ENCODE measurements around the gene LRRC26.

The LRRC26 gene, protein sequence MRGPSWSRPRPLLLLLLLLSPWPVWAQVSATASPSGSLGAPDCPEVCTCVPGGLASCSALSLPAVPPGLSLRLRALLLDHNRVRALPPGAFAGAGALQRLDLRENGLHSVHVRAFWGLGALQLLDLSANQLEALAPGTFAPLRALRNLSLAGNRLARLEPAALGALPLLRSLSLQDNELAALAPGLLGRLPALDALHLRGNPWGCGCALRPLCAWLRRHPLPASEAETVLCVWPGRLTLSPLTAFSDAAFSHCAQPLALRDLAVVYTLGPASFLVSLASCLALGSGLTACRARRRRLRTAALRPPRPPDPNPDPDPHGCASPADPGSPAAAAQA

DNA sequence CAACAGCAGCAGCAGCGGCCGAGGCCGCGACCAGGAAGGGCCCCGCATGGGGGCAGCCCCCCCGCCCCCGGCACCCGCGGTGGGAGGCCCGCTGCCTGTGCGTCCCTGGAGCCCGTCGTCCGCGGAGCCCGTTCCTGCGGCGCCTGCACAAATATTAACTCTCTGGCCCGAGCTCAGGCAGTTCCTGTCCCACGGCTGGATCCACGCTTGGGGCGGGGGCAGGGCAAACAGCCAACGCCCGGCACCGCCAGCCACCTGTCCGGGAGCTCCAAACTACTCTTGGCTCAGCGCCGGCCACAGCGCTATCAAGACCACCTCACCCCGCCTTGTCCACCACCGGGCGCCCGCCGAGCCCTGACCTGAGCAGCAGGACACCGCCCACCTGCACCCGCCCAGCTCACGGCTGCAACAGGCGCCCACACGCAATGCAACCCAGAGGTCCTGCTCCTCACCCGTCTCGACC, at the start of gene LRRC26:
Gene LRRC26, minus strand, starts transcription at position 156 of the 463 bp plus-strand sequence. Its CDS starts 108 bp downstream, at position 48.
- FAIRE-seq (no peak), DNase-seq (ENCODE audit: low spot score) (no peak)

DNA sequence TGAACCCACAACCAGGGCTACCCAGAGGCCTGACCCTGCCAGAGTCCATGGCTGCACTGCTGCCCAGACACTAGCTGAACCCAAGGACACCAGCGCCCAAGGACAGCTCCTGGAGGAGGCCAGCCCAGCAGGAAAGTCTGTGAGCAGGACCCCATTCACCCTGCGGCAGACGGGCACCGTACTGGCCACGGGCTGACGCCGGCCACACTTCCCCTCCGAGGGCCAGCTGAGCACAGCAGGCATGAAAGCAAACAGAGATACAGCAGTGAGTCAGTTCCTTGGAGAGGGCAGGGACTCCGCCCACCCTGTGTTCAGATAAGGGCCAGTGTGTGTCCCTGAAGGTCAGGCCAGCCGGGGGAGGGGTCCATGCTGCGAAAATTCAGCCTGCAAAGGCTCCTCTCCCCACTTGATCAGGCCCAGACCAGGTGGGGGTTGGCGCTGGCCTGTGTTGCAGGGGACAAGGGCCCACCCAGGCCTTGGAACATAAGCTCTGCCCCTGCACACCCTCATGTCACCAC, 49.0 kb upstream of the LRRC26 start:
- DNase-seq (ENCODE audit: low spot score): no peak
- FAIRE-seq: no peak

DNA sequence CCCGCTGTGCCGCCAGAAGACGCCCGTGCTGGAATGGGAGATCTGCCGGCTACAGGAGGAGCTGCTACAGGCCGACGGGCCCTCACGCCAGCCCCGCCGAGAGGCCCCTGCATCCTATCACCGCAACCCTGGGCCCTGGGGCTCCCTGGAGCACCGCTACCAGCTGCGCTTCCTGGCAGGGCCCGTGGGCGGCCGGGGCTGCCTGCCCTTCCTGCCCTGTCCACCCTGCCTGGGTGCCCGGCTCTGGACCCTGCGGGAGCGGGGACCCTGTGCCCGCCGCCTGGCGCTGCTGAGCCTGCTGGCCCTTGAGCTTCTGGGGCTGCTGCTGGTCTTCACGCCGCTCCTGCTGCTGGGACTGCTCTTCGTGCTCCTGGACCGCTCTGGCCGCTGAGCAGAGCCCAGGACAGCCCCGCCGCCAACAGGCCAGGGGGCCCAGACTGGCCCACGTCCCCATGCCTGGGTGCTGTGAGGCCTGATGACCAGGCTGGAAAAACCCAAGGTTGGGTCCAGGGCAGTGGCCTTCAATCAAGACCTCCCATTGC, 48.4 kb upstream of the LRRC26 start:
- FAIRE-seq: no peak
- DNase-seq (ENCODE audit: low spot score): no peak

DNA sequence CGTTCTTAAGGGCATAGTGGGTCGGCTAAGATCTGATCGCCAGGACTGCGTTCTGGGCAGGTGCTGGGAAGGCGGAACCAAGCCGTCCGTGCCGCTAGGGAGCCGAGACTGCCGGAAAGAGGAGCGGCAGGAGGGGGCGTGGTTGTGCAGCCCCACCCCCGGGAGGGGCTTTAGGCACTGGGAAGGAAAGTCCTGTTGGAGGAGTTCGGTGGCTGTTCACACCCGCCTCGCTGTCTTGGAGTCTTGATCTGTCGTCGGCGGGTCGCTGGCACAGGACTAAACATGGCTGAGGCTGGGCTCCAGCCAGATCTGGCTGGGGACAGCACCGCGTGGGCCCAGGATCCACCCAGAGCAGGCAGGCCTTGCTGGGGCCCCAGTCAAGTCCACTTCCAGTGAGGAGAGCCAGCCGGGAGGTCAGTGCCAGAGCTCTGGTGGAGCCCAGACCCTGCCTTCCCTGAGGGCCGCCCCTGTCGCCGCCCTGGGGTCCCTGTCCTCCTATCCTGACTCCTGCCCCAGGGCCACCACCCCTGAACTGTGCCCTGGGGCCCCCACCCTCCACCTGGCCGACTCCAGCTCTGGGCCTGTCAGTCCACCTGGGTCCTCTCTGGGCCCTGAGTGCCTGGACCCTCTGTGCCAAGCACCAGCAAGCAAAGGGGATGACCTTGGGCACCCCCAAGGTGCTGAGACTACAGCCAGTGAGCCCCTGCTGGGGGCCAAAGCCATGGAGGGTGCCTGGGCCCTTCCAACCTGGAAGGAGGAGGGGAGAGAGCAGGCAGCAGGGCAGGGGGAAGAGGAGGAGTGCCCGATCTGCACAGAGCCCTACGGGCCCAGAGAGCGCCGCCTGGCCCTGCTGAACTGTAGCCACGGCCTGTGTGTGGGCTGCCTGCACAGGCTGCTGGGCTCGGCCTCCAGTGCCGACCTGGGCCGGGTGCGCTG, 47.7 kb upstream of the LRRC26 start:
- DNase-seq (ENCODE audit: low spot score): no peak
- FAIRE-seq: no peak

DNA sequence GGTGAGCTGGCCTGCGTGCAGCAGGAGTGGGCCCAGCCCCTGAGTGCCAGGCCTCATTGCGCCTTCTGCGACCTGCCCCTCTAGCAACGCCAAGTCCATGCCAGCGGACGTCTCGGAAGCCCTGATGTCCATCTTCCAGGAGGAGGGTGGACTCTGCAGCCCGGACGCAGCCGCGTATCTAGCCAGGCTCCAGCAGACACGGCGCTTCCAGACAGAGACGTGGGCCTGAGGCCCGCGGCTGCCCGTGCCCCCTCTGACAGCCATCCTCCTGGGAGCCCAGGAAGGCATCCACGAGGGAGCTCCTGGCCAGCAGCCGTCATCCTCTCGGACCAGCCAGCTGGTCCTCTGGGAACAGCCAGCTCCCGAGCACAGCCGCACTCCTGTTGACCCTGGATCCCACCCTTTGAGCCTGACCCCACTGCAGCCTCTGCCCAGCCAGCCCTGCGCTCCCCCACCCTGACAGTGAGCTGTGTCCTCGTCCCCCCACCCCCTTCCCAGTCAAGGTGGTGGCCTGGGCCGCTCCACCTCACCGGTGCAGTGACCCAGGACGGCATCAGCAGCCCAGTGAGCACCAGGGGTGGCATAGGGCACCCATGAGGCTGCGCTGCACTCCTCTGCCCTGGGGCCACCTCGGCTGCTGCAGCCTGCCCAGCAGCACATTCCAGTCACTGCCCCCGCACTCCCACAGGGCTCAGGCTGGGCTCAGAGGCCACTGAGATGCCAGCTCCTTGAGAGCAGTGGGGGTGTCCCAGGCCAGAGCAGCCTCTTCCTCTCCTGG, 46.5 kb upstream of the LRRC26 start:
- DNase-seq (ENCODE audit: low spot score): no peak
- FAIRE-seq: no peak

DNA sequence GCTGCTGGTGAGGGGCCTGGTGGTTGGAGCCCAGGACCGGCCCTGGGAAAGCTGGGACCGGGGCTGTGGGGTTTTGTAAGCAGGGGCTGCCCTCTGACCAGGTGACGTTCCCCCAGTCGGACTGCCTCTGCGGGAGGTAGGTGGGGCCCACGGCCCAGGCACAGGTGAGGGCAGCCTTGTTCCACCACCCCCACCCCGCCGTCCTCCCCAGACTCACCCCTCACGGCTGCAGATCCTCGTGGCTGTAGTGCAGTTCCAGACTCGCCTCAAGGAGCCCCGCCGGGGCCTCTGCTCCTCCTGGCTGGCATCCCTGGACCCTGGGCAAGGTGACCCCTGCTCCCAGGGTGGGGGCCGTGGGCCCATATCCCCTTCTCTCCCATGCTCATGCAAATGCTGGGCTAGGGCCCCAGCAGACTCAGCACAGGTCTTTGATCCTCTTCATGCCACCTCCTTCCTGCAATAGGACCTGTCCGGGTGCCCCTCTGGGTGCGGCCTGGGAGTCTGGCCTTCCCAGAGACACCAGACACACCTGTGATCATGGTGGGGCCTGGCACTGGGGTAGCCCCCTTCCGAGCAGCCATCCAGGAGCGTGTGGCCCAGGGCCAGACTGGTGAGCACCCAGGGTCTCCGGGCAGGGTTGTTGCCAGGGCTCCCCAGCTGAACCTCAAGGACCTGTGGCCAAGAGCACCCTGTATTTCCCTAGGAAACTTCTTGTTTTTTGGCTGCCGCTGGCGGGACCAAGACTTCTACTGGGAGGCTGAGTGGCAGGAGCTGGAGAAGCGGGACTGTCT, 45.5 kb upstream of the LRRC26 start:
- no peak for FAIRE-seq
- no peak for DNase-seq (ENCODE audit: low spot score)

DNA sequence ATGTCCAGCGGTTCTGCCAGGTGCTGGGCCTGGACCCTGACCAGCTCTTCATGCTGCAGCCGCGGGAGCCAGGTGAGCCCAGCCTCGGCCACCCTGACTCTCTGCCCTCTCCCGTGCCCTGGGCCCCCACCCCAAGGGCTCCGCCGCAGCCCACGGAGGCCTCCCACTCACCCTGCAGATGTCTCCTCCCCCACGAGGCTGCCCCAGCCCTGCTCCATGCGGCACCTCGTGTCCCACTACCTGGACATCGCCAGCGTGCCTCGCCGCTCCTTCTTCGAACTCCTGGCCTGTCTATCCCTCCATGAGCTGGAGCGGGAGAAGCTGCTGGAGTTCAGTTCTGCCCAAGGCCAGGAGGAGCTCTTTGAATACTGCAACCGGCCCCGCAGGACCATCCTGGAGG, 44.8 kb upstream of the LRRC26 start:
- no peak for DNase-seq (ENCODE audit: low spot score)
- no peak for FAIRE-seq

DNA sequence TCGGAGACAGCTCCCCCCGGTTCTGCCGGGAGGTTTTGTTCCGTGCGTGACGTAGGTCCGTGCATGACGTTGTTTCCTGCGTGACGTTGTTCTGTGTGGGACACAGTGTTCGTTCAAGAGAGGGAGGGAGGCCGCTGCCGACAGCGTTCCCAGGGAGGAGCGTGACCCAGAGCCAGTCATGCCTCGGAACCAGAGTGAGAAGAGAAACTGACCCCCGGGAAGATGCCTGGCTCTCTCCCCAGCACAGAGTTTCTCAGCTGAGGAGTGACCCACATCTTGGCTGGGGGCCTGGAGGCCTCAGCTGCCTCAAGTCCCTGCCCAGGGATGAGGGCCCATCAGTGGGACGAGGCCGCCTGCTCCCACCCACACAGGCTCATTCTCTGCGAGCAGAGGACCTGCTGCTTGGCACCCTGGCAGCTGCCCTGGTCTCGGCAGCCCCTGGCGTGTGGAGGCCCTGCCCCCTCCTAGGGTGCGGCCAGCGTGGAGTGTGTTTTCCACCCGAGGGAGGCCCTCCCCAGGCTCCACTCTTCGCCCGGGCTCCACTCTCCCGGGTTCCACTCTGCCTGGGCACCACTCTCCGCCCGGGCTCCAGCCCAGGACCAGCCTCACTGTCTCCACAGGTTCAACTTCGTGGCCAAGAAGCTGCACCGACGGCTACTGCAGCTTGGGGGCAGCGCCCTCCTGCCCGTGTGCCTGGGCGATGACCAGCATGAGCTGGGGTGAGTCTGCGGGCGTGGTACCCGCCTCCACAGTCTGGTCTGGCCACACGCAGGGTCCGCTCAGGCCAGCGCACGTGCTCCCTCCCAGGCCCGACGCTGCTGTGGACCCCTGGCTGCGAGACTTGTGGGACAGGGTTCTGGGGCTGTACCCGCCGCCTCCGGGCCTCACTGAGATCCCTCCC, 43.6 kb upstream of the LRRC26 start:
- DNase-seq (ENCODE audit: low spot score): no peak
- FAIRE-seq: no peak

DNA sequence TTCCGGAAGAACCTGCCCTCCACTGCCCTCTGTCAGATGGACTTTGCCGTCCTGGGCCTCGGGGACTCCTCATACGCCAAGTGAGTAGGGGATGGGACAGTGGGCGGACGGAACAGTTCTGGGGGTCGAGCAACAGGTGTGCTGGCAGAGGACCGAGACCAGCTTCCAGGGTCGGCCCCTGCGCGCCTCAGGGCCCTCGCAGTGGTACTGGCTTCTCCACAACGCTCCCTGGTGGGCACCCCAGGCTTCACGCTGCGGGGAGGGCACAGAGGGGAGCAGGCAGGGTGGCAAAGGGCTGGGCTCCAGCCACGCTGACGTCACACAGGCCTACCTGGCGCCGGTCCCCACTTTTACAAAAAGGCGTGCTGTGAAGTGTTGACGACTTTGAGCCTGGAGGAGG, 42.7 kb upstream of the LRRC26 start:
- FAIRE-seq: no peak
- DNase-seq (ENCODE audit: low spot score): no peak

DNA sequence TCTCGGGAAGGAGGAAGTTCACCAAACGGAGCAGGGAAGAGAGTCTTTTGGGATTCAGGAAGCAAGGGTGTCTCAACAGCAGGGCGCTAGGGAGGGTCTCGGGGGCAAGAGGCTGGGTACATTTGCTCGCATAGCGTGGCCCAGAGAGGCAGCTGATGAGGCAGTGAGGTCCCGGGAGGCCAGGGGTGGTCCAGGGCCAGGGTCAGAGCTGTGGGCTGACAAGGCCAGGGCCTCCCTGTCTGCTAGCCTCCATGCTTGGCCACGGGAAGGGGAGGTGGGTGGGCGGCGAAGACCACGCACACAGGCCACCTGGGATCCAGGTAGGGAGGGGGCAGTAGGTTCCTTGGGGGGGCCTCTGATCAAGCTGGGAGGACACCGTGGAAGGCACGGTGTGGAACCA, 41.7 kb upstream of the LRRC26 start:
- no peak for DNase-seq (ENCODE audit: low spot score)
- no peak for FAIRE-seq

DNA sequence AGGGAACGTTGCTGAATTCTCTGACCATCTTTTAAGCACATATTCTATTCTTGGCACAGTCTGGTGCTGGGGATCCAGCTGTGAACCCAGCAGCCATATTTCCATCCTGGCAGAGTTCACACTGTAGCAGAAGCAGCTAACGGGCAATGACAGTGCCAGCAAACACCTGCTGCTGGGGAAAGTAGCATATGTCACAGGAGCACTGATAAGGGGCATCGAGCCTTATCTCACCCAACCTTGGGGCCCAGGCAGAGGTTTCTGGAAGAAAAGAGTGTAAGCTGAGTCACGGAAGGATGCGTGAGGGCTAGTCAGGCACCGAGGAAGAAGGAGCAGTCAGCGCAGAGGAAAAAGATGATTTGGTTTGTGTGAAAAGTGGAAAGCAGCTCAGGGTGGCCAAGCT, 36.8 kb upstream of the LRRC26 start:
- DNase-seq (ENCODE audit: low spot score): no peak
- no peak for FAIRE-seq

DNA sequence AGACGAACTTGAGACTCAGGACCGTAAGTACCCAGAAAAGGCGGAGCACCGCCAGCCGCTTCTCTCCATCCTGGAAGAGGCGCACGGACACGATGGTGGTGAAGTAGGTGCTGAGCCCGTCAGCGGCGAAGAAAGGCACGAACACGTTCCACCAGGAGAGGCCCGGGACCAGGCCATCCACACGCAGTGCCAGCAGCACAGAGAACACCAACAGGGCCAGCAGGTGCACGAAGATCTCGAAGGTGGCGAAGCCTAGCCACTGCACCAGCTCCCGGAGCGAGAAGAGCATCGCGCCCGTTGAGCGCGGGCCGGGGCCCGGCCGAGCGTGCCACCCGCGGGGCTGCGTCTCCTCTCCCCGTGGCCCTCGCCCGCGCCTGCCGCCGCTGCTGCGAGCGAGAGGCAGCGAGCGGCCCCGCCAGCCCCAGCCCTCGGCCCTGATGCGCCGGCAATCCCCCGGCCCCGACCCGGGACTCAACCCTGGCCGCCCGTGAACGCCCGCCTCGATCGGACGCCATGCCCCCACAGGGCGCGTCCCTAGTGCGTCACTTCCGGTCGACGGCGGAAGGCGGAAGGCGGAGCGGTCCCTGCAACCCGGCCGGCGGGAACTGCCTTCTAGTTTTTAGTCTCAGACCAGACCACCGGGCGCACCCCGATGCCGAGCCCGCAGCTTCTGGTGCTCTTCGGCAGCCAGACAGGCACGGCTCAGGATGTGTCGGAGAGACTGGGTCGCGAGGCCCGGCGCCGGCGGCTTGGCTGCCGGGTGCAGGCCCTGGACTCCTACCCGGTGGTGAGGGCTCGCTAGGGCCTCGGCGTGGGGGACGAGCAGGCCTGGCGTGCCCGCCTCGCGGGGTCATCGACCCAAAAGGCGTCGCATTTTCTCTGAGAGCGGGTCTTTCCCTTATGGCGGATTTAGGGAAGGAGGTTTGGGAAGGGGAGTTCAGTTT, 35.5 kb upstream of the LRRC26 start, which contains the start of the genes NDOR1 and TMEM203:
Gene NDOR1, plus strand, starts transcription at position 575 of the 944 bp plus-strand sequence. Its CDS starts 78 bp downstream, at position 653.
Gene TMEM203, minus strand, starts transcription at position 523 of the 944 bp plus-strand sequence. Its CDS starts 234 bp downstream, at position 289.
- peak; percentile 92 for DNase-seq (ENCODE audit: low spot score)
- FAIRE-seq: peak; percentile 37

DNA sequence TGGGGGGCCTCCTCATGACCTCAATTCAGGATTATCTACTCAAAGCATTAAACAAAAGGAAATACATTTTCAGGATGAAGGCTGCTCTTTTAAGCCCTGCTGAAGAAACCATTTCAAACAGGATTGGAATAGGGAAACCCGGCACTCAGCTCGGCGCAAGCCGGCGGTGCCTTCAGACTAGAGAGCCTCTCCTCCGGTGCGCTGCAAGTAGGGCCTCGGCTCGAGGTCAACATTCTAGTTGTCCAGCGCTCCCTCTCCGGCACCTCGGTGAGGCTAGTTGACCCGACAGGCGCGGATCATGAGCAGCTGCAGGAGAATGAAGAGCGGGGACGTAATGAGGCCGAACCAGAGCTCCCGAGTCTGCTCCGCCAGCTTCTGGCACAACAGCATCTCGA, 34.9 kb upstream of the LRRC26 start:
- FAIRE-seq (no peak), DNase-seq (ENCODE audit: low spot score) (no peak)

DNA sequence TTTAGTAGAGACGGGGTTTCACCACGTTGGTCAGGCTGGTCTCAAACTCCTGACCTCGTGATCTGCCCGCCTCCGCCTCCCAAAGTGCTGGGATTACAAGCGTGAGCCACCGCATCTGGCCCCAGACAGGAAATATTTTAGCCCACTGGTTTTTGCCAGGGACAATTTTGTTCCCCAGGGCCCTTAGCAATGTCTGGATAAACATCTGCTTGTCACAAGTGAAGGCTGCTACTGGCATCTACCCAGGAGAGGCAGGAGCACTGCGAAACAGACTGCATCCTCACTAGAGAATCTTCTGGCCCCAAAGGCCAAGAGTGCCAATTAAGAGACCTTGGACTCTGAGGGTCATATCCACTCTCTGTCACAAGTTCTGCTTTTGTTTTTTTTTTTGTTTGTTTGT, 33.1 kb upstream of the LRRC26 start:
- DNase-seq (ENCODE audit: low spot score): no peak
- no peak for FAIRE-seq

DNA sequence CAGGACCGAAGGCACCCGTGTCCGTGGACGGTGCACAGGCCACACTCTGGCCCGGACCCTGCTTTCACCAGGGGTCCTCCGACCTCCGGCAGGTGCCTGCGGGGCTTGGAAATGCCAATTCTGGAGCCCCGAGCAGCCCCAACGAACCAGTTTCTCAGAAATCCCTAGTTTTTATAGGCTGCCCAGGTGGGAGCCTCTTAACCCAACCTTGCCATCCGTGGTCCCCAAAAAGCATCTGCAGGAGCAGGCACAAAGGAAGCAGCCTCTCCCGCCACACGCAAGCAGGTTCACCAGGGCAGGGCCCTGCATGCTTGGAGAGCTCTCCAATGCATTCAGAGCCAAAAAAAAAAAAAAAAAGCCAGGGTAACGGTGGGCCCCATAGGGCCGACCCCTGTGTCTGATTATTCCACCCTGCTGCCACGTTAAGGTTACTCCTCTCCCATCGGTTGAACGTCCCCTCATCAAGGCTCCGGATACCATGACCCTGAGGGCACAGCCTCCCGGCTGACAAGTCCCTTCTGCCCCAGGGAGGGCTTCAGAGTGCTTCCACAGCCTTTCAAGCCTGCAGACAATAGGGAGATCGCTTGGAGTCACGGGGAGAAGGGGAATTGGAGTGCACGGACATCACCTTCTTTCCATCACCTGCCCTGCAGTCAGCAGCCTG, 31.5 kb upstream of the LRRC26 start:
- DNase-seq (ENCODE audit: low spot score) (no peak), FAIRE-seq (no peak)

DNA sequence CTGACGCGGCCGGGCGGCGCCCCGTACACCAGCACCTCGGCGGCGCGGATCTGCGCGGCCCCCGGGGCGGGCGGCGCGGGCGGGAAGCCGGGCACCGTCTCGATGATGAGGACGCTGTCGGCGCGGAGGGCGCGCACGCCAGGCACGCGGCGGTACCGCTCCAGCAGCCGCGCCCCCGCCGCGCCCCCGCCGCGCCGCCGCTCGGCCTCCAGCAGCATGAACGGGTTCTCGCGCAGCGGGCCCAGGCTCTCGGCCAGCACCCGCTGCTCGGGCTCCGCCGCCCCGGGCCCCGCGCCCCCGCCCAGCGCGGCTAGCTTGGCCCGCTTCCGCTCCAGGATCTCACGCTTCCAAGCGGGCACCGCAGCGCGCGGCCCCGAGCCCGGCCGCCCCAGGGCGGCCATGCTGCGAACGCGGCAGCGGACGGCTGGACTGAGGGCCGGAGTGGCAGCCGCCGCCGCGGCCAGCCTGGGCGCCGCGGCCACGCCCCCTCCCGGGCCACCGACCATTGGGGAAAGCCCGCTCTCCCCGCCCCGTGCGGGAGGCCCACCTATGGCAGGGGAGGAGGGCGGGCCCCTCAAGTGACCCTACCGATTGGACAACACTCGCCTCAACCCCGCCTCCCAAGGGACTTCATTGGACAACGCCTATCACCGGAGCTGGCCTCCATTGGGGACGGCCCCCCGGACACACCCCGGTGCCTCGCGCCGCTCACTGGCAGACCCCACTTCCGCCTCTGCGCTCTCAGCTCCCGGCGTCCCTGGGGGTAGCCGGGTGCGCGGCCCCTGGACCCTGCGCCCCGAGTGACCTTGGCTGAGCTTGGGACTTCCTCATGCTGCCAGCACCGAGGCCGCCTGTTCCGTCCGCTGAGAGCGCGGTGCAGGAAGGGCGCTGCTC, 30.7 kb upstream of the LRRC26 start, which contains the start of gene TPRN:
Gene TPRN, minus strand, starts transcription at position 431 of the 894 bp plus-strand sequence. Its CDS starts 30 bp downstream, at position 401.
- DNase-seq (ENCODE audit: low spot score) (peak; percentile 100), FAIRE-seq (peak; percentile 92)
